Measurements from ENCODE around the gene TRIM25.

Gene TRIM25

DNA sequence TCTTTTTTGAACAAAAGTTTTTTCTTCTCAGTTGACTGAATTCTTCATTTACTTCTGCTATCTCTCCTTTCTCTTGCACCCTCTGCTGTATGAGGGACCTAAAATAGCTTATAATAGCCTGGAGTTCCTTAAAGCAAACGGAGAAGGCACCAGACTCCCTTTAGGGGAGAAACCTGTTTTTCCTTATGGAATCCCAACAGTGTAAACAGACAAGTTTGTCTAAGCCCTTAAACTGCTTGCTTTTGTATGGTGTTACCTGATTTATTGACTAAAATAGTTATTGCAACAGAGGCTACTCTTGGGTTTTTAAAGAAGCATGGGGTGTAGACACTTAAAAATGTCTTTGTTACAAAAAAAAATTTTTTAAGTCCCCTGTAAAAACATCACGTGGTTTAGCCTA is 12.9 kb upstream of the TRIM25 start:
- no peak for DNase-seq

DNA sequence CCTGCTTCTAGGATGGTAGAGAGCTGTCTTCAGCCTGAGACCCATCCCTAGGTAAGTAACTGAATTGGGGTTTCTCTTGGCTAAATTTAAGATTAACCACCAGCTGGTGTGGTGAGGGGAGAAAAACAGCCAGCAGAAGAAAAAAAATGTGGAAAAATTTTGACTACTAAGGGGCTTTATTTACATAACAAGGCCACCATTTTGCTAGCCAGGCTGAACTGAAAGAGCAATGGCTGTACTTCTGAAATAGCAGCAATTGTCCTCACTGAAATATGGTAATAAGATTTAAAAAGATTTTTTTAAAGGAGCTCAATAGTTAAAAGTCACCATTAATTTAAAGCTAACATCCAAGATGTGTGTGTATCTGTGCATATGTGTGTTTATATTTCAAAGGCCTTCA is 12.4 kb upstream of the TRIM25 start:
- DNase-seq: no peak

DNA sequence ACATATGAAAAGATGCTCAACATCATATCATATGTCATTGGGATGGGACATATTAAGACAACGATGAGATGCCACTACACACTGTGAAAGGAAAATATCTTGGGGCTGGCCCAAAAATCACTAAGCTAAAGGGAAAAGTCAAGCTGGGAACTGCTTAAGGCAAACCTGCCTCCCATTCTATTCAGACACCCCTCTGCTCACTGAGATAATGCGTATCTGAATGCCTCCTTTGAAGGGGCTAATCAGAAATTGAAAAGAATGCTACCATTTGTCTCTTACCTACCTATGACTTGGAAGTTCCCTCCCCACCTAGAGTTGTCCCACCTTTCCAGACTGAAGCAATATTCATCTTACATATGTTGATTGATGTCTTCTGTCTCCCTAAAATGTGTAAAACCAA is 11.2 kb upstream of the TRIM25 start:
- DNase-seq: no peak

DNA sequence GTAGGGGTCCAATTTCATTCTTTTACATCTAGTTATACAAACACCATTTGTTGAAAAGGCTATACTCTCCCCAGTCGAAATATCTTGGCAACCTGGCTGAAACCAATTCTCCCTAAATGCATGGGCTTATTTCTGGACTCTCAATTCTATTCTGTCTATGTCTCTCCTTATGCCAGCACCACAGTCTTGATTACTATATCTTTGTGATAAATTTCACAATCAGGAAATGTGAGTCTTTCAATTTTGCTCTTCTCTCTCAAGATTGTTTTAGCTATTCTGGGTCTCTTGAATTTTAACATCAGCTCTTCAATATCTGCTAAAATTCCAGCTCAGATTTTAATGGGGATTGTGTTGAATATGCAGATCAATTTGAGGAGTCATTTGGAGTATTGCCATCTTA is 5.9 kb upstream of the TRIM25 start:
- no peak for DNase-seq

DNA sequence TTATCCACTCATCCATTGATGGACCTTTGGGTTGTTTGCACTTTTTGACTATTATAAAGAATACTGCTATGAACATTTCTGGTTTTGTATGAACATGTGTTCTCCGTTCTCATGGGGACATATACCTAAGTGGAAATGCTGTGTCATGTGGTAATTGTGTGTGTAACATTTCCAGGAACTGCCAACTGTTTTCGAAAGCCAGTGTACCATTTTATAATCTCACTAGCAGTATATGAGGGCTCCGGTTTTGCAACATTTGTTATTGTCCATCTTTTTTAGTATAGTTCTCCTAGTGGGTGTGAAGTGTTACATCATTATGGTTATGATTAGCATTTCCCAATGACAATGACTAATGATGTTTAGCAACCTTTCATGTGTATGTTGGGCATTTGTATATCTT is 5.1 kb upstream of the TRIM25 start:
- no peak for DNase-seq

DNA sequence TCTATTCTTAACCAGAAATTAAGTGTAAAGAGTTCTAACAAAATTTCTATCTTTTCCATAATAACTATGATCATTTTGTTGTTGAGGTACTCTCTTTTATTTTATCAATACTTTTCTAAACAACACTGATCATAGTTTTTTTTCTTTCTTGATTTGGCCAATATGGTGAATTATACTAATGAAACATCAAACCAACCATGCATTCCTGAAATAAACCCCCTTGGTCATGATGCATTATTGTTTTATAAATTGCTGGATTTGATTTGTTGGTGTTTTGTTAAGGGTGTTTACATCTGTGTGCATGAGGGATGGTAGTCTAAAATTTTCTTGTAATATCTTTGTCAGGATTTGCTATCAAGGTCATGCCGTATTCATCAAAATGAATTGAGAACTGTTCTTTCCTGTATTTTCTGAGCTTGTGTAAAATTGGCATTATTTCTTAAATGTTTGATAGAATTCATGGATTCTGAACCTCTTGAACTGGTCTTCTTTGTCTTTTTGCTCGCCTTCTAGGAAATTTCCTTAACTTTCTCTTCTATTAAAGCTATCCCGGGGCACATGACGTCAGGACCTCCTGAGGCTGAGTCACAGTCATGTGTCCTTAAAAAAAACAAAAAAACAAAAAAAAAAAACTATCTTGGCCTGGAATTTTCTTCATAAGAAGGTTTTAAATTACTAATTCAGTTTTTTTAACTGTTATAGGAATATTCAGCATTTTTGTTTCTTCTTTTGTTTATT is 3.9 kb upstream of the TRIM25 start:
- no peak for DNase-seq

DNA sequence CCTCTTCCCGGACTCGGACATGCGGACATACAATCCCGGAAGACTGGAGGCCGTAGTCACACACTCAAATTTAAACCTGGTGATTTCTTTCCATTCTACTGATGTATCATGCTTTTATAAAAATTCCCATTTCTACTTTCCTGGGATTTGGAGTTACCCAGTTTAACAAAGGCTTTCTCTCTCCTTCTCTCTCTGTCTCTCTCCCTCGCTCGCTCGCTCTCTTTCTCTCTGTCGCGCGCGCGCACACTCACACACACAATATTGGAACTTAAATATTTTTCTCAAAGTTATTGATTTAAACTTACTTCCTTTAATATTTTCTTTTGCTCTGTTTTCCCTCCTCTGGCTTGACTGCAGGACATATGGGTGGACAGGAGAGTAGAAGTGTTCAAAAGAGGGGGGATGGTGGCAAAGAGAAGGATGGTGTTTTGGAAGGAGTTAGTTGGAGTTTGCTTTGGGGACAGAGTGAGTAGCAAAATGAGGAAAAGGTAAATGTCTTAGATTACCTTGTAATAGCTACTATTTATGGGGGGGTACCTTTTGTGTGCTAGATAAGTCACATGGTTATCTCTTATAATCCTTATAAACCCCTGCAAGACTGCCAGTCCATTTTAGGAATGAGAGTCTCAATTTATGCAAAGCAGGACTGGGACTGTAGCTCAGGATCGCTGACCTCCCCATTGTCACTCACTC is 878 bp upstream of the TRIM25 start:
- peak; percentile 21 for DNase-seq

DNA sequence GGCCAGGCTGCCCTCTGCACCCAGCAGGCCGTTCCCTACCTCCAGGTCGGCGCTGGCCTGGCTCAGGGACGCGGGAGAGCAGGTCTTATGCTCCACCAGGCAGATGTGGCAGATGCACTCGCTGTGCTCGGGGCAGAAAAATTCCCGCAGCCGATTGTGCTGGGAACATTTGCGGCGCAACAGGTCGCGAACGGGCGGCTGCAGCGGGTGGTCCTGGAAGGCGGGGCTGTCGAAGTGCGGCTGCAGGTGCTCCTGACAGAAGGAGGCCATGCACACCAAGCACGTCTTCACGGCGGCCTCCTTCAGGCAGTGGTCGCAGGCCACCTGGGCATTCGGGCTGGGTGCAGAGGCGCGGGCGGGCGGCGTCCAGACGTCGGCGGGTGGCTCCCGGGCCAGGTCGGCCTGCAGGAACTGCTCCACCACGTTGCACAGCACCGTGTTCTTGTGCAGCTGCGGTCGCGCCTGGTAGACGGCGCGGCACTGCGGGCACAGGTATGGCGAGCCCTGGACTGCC is 439 bp downstream of the TRIM25 start:
- DNase-seq: no peak

DNA sequence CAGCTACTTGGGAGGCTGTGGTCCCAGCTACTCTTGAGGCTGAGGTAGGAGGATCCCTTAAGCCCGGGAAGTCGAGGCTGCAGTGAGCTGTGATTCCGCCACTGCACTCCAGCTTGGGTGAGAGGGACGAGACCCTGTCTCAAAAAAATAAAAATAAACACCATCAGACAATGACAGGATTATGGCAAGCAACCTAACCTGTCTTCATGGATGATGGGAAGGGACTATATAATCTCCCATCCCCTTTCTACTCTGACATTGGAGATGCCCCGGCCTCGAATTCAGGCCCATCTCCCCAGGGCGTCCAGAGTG is 893 bp downstream of the TRIM25 start:
- no peak for DNase-seq

DNA sequence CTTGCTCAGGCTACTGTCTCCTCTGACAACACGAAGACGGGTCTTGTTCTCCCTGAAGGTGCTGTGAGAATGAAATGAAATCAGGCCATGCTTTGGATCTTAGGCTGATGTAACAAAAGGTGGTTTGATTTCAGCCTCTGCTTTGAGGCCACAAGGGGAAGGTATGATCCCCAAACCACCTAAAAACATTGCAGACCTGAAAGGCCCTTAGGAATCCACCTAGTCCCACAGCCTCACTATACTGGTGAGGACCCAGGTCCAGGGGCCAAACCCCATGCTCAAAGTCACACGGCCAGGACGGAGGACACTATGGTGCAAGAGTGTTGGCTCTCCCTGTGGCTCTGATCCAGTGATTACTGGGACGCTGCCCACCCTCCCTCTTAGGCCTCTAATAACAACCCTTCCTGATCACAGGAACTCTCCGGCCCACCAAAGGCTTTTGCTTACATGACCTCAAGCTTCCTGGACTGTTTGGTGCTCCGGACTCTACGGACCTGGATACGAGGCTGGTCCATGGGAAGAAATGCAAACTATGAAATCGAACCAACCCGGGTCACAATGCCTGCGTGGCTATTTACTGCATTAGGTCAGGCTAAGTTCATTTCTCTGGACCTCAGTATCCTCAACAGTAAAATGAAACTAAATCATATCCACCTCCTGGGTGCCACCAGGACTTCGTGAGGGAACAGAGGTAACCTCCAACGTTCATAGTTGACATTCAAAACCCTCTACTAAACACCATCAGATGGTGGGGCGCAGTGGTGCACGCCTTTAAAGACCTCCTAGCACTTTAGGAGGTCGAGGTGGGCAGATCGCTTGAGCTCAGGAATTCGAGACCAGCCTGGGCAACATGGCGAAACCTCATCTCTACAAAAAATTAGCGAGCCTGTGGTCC is 1.5 kb downstream of the TRIM25 start:
- DNase-seq: no peak

DNA sequence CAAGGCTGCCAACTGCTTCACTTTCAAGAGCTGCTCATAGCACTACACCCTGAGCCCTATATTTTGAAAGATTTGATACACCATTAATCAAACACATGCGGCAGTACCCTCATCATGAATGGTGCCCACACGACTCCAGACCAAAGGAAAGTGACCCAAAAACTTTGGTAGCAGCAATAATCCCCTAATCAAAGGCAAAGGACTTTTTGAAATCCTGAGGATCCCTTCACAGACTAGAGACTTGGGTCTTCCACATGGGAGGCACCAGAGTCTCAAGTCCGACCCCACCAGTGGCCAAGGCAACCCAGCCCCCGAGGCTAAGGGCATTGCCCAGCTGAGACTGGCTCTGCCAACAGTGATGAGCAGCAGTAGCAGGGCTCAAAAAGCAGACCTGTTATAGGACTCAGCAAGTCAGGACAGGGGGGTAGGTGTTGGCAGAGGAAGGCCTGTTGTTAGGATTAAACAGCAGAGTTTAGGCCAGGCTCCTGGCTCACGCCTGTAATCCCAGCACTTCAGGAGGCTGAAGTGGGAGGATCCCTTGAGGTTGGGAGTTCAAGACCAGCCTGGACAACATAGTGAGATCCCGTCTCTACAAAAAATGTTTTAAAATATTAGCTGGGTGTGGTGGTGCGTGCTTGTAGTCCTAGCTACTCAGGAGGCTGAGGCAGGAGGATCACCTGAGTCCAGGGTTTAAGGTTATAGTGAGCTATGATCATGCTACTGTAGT is 3.2 kb downstream of the TRIM25 start:
- no peak for DNase-seq

DNA sequence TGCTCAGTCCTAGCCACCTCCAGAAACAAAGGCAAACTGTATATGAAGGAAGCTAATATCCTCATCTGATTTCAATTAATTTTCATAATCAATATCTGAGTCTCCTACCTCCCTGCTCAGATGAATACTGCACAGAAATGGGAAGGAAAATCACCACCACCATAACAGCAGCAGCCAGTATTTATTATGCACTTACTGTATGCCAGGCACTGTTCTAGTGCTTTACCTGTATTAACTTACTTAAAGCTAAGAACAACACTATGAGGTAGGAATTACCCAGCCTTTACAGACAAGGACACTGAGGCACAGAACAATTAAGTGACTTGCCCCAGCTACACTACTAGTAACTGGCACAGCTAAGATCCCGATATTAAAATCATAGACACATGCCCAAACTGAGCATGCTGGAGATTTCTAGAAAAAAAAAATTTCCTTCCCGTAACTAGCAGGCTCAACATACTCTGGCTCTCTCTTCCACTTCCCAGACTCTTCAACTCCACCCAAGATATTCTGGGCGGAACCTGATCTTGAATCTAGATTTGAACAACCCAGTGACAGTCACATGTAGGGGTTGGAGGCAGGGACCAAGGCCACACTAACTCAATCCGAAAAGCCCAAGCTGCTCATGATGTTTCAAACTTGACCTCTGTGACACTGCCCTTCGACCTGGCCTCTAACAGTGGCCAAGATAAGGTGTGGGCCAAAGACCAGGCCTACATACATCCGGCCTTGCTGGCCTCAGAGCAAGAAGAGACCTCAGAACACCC is 3.9 kb downstream of the TRIM25 start:
- no peak for DNase-seq

DNA sequence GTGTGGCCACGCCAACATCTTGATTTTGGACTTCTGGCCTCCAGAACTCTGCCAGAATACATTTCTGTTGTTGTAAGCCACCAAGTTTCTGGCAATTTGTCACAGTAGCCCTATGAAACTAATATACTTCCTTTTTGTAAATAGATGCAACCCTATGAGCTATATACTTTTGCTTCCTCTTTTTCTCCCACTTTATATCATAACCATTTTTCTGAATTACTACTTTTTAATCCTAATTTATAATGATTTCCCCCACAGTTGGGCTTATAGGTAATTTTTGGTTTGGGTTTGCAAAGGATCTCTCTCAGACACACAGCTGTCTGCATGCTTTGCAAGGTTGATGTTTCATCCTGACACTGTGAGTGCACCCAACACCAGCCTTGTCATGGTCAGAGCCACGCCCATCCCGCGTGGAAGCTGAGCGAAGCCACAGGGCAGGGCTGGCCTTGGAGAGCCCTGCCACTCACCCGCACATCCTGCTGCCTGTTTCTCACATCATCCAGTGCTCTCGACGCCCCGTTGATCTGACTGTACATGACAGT is 5.8 kb downstream of the TRIM25 start:
- no peak for DNase-seq

DNA sequence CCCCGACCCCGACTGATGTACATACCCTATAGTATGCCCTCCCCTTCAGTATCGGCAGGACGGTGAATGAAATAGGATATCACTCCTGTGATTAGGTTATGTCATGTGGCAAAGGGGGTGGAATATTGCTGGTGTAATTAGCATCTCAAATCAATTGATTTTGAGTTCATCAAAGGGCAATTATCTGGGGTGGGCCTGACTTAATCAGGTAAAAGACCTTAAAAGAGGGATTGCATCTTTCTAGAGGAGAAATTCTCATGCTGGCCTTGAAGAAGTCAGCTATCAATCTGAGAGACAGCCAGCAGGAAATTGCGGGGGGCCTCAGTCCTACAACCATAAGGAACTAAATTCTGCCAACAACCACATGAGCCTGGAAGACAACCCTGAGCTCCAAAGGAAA is 10.3 kb downstream of the TRIM25 start:
- DNase-seq: no peak

DNA sequence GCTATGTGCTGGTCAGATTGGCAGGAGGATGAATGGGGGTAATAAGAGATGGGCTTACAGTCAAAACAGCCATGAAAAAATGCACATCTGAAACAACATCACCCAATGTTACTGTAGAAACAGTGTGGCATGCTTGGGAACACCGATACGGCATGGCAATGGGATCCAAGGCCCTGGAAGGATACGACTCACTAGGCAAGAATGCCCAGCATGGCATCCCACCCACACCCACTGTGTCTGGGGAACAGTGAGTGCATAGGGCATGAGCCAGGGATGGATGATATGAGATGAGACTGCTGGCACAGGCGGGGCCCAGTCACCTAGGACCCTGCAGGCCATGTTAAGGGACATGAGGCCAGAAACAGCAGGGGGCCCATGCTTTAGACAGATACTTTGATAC is 11.5 kb downstream of the TRIM25 start:
- DNase-seq: no peak

DNA sequence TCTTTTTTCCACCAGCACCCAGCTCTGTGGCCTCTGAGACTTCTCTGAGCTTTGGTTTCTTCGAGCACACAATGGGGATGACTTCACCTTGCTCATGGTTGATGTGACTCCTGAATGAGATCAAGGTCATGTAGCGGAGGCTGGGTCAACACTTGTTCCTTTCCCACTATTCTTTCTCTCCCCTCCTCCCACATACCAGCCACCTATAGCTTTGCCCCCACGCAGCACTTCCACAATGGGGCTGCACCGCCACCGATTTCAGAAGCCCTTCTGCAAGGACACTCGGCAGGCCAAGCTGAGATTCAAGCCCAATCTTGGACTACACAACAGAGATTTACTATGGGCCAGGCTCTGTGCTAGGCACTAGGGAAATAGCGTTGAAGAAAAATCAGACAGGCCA is 14.4 kb downstream of the TRIM25 start:
- no peak for DNase-seq

DNA sequence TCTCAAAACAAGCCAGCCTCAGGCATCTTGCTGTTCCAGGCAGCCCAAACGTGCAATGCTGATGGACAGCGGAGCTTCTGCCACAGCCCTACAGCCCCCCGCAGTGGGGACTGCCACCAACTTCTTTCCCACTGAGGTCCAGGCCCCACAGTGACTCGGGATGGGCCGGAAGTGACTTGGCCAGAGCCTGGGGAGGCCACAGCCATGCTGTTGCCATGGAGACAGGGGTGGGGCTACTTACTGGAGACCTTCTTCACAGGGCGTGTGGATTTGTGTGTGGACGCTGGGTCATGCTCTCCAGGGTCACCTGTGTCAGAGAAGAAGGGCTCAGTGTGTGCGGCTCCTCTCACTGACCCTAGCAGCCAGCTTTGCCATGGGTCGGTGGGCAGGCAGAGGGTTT is 15.0 kb downstream of the TRIM25 start:
- DNase-seq: no peak

DNA sequence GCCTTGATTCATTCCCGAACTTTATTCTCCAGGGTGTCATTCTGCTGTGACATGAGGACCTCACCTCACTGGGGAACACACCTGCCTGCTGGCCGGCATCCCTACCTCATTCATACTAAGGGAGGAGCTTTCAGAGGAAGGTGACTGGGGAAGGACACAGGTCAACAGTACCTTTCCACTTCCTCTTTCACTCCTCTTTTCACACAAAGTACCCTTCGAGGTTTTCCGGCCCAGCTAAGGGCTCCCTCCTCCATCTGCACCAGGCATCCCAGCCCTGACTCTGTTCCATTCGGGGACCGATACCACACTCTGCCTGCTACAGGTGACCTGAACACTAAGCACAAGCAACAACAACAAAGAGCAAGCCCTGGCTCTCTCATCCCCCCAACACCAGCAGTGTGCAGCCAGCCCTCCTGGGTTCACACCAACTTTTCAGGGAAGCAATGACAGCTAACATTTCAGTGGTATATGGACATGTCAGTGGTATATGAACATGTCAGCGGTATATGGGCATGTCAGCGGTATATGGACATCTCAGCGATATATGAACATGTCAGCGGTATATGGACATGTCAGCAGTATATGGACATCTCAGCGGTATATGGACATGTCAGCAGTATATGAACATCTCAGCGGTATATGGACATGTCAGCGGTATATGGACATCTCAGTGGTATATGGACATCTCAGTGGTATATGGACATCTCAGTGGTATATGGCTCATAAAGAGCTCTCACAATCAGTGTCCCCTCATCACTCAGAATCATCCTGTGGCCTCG is 16.0 kb downstream of the TRIM25 start:
- DNase-seq: no peak

DNA sequence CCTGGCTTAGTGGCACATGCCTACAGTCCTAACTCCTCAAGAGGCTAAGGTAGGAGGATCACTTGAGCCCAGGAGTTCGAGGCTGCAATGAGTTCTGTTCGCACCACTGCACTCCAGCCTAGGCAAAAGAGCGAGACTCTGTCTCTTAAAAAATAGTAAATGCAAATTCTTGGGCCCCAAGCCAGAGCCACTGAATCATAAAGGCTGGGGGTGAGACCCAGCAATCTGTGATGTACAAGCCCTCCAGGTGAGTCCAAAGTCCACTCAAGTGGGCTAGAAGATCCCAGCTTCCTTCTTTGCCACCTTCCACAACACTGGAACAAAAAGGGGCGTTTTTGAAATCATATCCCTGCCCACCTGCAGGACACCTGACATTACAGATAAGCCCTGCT is 16.9 kb downstream of the TRIM25 start:
- DNase-seq: no peak

DNA sequence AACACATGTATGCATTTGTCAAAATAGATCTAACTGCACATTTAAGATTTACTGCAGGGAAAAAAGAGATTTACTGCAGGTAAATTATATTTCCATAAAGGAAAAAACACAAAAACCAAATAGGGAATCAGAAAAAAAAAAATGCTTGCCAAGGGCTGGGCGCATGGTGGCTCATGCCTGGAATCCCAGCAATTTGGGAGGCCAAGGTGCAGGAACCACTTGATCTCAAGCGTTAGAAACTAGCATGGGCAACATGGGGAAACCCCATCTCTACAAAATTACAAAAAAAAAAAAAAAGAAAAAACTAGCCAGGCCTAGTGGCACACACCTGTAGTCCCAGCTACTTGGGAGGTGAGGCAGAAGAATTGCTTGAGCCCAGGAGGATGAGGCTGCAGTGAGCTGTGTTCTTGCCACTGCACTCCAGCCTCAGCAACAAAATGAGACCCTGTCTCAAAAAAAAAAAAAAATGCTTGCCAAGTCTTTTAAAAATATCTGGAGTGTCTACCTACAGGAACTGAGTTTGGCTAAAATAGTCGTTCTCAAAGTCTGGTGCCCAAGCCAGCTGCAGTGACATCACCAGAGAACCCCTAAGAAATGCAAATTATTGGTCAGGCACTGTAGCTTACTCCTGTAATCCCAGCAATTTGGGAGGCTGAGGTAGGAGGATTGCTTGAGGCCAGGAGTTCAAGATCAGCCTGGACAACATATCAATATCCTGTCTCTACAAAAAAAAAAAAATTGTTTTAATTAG is 17.5 kb downstream of the TRIM25 start:
- DNase-seq: no peak

Measured in NCI-H1694 (cell line).